HepG2 (cell line): ENCODE data around the gene LARP1. TPM values are rescaled to one million over a fixed set of nuclear protein-coding genes. Genes with fewer than 3 reads are reported as not detected.

ENCODE experiments used
- ATAC-seq: fragments of 200-7000 bp; cut with Tn5 transposase; 3 replicates; pipeline ENCODE4 v1.9.1; 2020; ENCODE audit warnings: mild to moderate bottlenecking, moderate library complexity
- BruUV-seq: library from RNA; stranded (reverse); fragments of 400-500 nt; replicated peaks from 2 replicates; lab custom pipeline; 2021; lab: Mats Ljungman, UMichigan
- CTCF ChIA-PET: fragments of 300-600 bp; formaldehyde crosslinking; extraction: SDS; loops from one replicate; lab custom pipeline; 2021; ENCODE audit warnings: low total read pairs, inconsistent platforms, low intra/inter-chr PET ratio; lab: Yijun Ruan, JAX
- POLR2A ChIA-PET: fragments of 350-600 bp; sonication (Branson Sonifier 250); formaldehyde crosslinking; loops from one replicate; lab custom pipeline; 2020; ENCODE audit warnings: antibody characterized with exemption, inconsistent platforms; lab: Yijun Ruan, JAX
- DNase-seq: peaks from one replicate; pipeline ENCODE4 v3.0.0-alpha.2; 2015; ENCODE audit warnings: low spot score
- FAIRE-seq: peaks from 3 replicates; lab custom pipeline; 2011; peaks lifted over from hg19 to GRCh38; lab: Jason Lieb, UNC
- H2AFZ ChIP-seq: one replicate; pipeline ENCODE4 v1.6.1; 2011; ENCODE audit warnings: low read length, inconsistent platforms
- H3K27ac ChIP-seq: fragments of 300-600 bp; 3 replicates; pipeline ENCODE4 v1.8.0; 2011; ENCODE audit warnings: mixed run types, mild to moderate bottlenecking, mixed read lengths, low read length, inconsistent platforms; ENCODE audit not compliant: insufficient read depth; ENCODE audit errors: extremely low read length
- H3K27me3 ChIP-seq, 2 experiments: fragments of 200-600 bp in 1 of 2; 2 replicates in 1 of 2; 3 replicates in 1 of 2; pipeline versions ENCODE4 v1.6.0 to v1.8.0; 2011; ENCODE audit warnings: low read length in 2 of 2, mild to moderate bottlenecking in 2 of 2, moderate library complexity in 2 of 2, inconsistent platforms in 1 of 2; ENCODE audit not compliant: insufficient read depth in 2 of 2, control insufficient read depth in 1 of 2
- H3K36me3 ChIP-seq, 2 experiments: fragments of 200-600 bp in 1 of 2; replicated peaks in 1 of 2; 2 replicates in 1 of 2; 3 replicates in 1 of 2; pipeline versions ENCODE4 v1.5.1 to v1.8.0; 2011; ENCODE audit warnings: low read length in 2 of 2, inconsistent platforms in 1 of 2; ENCODE audit not compliant: insufficient read depth in 2 of 2, control insufficient read depth in 1 of 2
- H3K4me1 ChIP-seq: 2 replicates; pipeline ENCODE4 v1.5.1; 2012; ENCODE audit warnings: low read length, inconsistent platforms; ENCODE audit not compliant: insufficient read depth
- H3K4me2 ChIP-seq: 2 replicates; pipeline ENCODE4 v1.6.0; 2011; ENCODE audit warnings: low read depth, low read length, inconsistent platforms
- H3K4me3 ChIP-seq, 3 experiments: fragments of 200-600 bp in 1 of 3; sonication (generic), shearing (Covaris generic) in 1 of 3; replicated peaks in 1 of 3; 2 replicates each; pipeline ENCODE4 v1.5.1; 2011 to 2016; ENCODE audit warnings: low read length in 3 of 3, inconsistent platforms in 2 of 3, low read depth in 2 of 3, mild to moderate bottlenecking in 2 of 3, control low read depth in 1 of 3, mixed read lengths in 1 of 3; ENCODE audit not compliant: insufficient read depth in 1 of 3
- H3K79me2 ChIP-seq: one replicate; pipeline ENCODE4 v1.6.1; 2011; ENCODE audit warnings: low read length, inconsistent platforms; ENCODE audit not compliant: insufficient read depth
- H3K9ac ChIP-seq: 2 replicates; pipeline ENCODE4 v1.6.0; 2011; ENCODE audit warnings: mild to moderate bottlenecking, low read depth, low read length, inconsistent platforms; ENCODE audit not compliant: insufficient read depth
- H3K9me3 ChIP-seq: 2 replicates; pipeline ENCODE4 v1.5.1; 2012; ENCODE audit warnings: mild to moderate bottlenecking, low read length
- H4K20me1 ChIP-seq: 2 replicates; pipeline ENCODE4 v1.6.0; 2011; ENCODE audit warnings: inconsistent platforms, mild to moderate bottlenecking, low read length, moderate library complexity; ENCODE audit not compliant: insufficient read depth
- BCL6 ChIP-seq: IDR thresholded peaks from 2 replicates; pipeline ENCODE4 v1.6.1; 2016; ENCODE audit warnings: missing genetic modification reagents, missing compliant biosample characterization
- ESRRA ChIP-seq: sonication (generic); formaldehyde crosslinking; IDR thresholded peaks from 2 replicates; pipeline ENCODE4 v1.5.1; 2020; ENCODE audit warnings: mild to moderate bottlenecking, low read depth, missing genetic modification reagents
- FOXA3 ChIP-seq: IDR thresholded peaks from 2 replicates; pipeline ENCODE4 v1.6.1; 2016; ENCODE audit warnings: missing genetic modification reagents, missing compliant biosample characterization
- NCOA2 ChIP-seq: sonication (generic); formaldehyde crosslinking; IDR thresholded peaks from 2 replicates; pipeline ENCODE4 v1.8.0; 2022; ENCODE audit warnings: inconsistent platforms
- NR2F2 ChIP-seq: IDR thresholded peaks from 2 replicates; pipeline ENCODE4 v1.6.1; 2012; ENCODE audit warnings: low read depth, inconsistent platforms, borderline replicate concordance
- PAXIP1 ChIP-seq: sonication (generic); formaldehyde crosslinking; conservative IDR thresholded peaks from 2 replicates; pipeline ENCODE4 v1.4.0; 2020; ENCODE audit warnings: mild to moderate bottlenecking, missing genetic modification reagents, moderate library complexity
- POLR2A ChIP-seq, 2 experiments: IDR thresholded peaks; 2 replicates each; pipeline ENCODE4 v1.6.1; 2011; ENCODE audit warnings: low read depth in 2 of 2, low read length in 2 of 2, mild to moderate bottlenecking in 1 of 2, moderate library complexity in 1 of 2; ENCODE audit not compliant: insufficient read depth in 1 of 2
- RAD21 ChIP-seq: fragments of 450-650 bp; formaldehyde crosslinking; IDR thresholded peaks from 2 replicates; pipeline ENCODE4 v1.5.0; 2020; ENCODE audit warnings: mild to moderate bottlenecking
- RBM22 ChIP-seq: fragments of 200-400 bp; formaldehyde crosslinking; optimal IDR thresholded peaks from 2 replicates; pipeline ENCODE3; 2017; ENCODE audit warnings: mild to moderate bottlenecking, low read length, moderate library complexity
- REL ChIP-seq: sonication (generic); formaldehyde crosslinking; conservative IDR thresholded peaks from 2 replicates; pipeline ENCODE4 v1.8.0; 2022; ENCODE audit warnings: mild to moderate bottlenecking, missing genetic modification reagents, moderate library complexity
- REST ChIP-seq, 2 experiments: IDR thresholded peaks; 2 replicates each; pipeline ENCODE4 v1.6.1; 2011 to 2012; ENCODE audit warnings: low read length in 2 of 2, borderline replicate concordance in 1 of 2, low read depth in 1 of 2, mild to moderate bottlenecking in 1 of 2, moderate library complexity in 1 of 2
- SOX13 ChIP-seq, 3 experiments: fragments of 450-650 bp in 1 of 3; sonication (generic) in 1 of 3; formaldehyde crosslinking in 1 of 3; IDR thresholded peaks in 2 of 3; conservative IDR thresholded peaks in 1 of 3; 2 replicates each; pipeline versions ENCODE4 v1.5.0 to v1.6.1; 2016 to 2020; ENCODE audit warnings: antibody characterized with exemption in 1 of 3, mild to moderate bottlenecking in 1 of 3, missing compliant biosample characterization in 1 of 3, missing genetic modification reagents in 1 of 3, moderate library complexity in 1 of 3
- TBL1XR1 ChIP-seq: fragments of 150-350 bp; IDR thresholded peaks from 2 replicates; pipeline ENCODE4 v1.6.1; 2014; ENCODE audit warnings: borderline replicate concordance, low read length; ENCODE audit not compliant: partially characterized antibody
- ZBTB25 ChIP-seq: IDR thresholded peaks from 2 replicates; pipeline ENCODE4 v1.6.1; 2018; ENCODE audit warnings: missing genetic modification reagents
- ZNF331 ChIP-seq: sonication (generic); formaldehyde crosslinking; IDR thresholded peaks from 2 replicates; pipeline ENCODE4 v1.4.0; 2020; ENCODE audit warnings: missing genetic modification reagents
- ZNF543 ChIP-seq: sonication (generic); formaldehyde crosslinking; IDR thresholded peaks from 2 replicates; pipeline ENCODE4 v1.4.0; 2020; ENCODE audit warnings: mild to moderate bottlenecking, missing genetic modification reagents
- ZNF563 ChIP-seq: sonication (generic); formaldehyde crosslinking; IDR thresholded peaks from 2 replicates; pipeline ENCODE4 v1.8.0; 2022; ENCODE audit warnings: mild to moderate bottlenecking, moderate library complexity, missing genetic modification reagents
- ZNF792 ChIP-seq: IDR thresholded peaks from 2 replicates; pipeline ENCODE4 v1.6.1; 2016
- in situ Hi-C: cut with HindIII; loops from 2 replicates; pipeline ENCODE4 v1.10.0; 2017; ENCODE audit warnings: low pct_unique_long_range_greater_than_20kb; ENCODE audit not compliant: extremely low pct_ligation_motif_present
- intact Hi-C: fragments of 100-400 bp; cut with micrococcal nuclease; formaldehyde crosslinking; loops from one replicate; pipeline ENCODE4 v1.10.0; 2022; ENCODE audit not compliant: unreplicated experiment
- polyA plus RNA-seq, 8 experiments: library from polyadenylated mRNA; depleted of rRNA in 3 of 8; stranded (reverse) in 7 of 8; unstranded in 1 of 8; fragments of >200 nt; fragmentation: Illumina TruSeq in 4 of 8; extraction: Trizol in 4 of 8; gene quantifications; 2 replicates each; pipeline versions ENCODE4 v1.2.1 to v1.2.3, GENCODE V29; 2011 to 2016; ENCODE audit warnings: low read depth in 4 of 8, missing spikeins in 1 of 8, mixed read lengths in 1 of 8; ENCODE audit not compliant: insufficient read depth in 1 of 8
- total RNA-seq, 5 experiments: library from RNA; depleted of rRNA; stranded (reverse); fragments of >200 nt; fragmentation: Illumina TruSeq; extraction: Trizol; gene quantifications; 2 replicates each; pipeline ENCODE4 v1.2.3, GENCODE V29; 2016; ENCODE audit warnings: low read depth in 1 of 5

The LARP1 gene
- total and polyA plus RNA-seq, 2 of the 13 experiments (the other 11 are each of a cell fraction or from before 2014, with no cell fraction given): 45.2 to 61.4 TPM

- Histone ChIP-seq H2AFZ (no peak overlapping the region), H3K9ac (no peak overlapping the region), H3K4me1 (peaks cover 22% of the 10 kb centered on the region), H3K36me3 (peaks cover 45 to 84% of the 10 kb centered on the region in 2 experiments), H3K79me2 (peaks cover 20% of the 10 kb centered on the region), H4K20me1 (peaks cover 23% of the 10 kb centered on the region), H3K27me3 (no peaks in the 10 kb centered on the region), H3K4me2 (no peak overlapping the region), H3K9me3 (no peaks in the 10 kb centered on the region), H3K4me3 (no peak overlapping the region), H3K27ac (peak overlapping the region; percentile 20)
- in situ Hi-C loops (no loop called here), intact Hi-C loops (no loop called here)
- peak; percentile 89 for FAIRE-seq
- POLR2A ChIA-PET: no interaction called here
- ATAC-seq: peak; percentile 81
- BruUV-seq: no TSS peak
- CTCF ChIA-PET: no interaction called here
- peak; percentile 76 for DNase-seq
- TF ChIP-seq RBM22 (peak; percentile 96), ZBTB25 (no peak), POLR2A (IDR thresholded peaks at IDR 0.05; ENCODE audit: insufficient read depth in 1 of 2, low read depth in 2 of 2, low read length in 2 of 2) (no peak), ESRRA (CRISPR knock-in tag) (peak; percentile 69; the same call in 1 of the 2 replicates), TBL1XR1 (peak; percentile 64), SOX13 (IDR thresholded peaks at IDR 0.05) (no peak), SOX13 (CRISPR knock-in tag; conservative IDR thresholded peaks at IDR 0.05 in 1 of 2, IDR thresholded peaks at IDR 0.05 in 1 of 2) (peak in 1 of 2 experiments; percentile 21; a peak in 1 of 4 replicates), REST (IDR thresholded peaks at IDR 0.05; ENCODE audit: borderline replicate concordance in 1 of 2, low read depth in 1 of 2, low read length in 2 of 2) (no peak), BCL6 (peak; percentile 63), ZNF331 (CRISPR knock-in tag) (0 out of 2 replicates have a peak, but pooled peaks have one; percentile 13), PAXIP1 (CRISPR knock-in tag) (0 out of 2 replicates have a peak, but pooled peaks have one; percentile 24), NR2F2 (0 out of 2 replicates have a peak, but pooled peaks have one; percentile 27), RAD21 (CRISPR knock-in tag) (no peak), ZNF543 (CRISPR knock-in tag) (no peak), ZNF563 (no peak), FOXA3 (no peak), REL (no peak), ZNF792 (CRISPR knock-in tag) (no peak), NCOA2 (CRISPR knock-in tag) (0 out of 2 replicates have a peak, but pooled peaks have one; percentile 37)
Observed at GRCh38 chr5:154800582-154800981, 45.4 kb downstream of the LARP1 start.
